ENCODE results near the gene IRF2BP2.

Gene IRF2BP2

DNA sequence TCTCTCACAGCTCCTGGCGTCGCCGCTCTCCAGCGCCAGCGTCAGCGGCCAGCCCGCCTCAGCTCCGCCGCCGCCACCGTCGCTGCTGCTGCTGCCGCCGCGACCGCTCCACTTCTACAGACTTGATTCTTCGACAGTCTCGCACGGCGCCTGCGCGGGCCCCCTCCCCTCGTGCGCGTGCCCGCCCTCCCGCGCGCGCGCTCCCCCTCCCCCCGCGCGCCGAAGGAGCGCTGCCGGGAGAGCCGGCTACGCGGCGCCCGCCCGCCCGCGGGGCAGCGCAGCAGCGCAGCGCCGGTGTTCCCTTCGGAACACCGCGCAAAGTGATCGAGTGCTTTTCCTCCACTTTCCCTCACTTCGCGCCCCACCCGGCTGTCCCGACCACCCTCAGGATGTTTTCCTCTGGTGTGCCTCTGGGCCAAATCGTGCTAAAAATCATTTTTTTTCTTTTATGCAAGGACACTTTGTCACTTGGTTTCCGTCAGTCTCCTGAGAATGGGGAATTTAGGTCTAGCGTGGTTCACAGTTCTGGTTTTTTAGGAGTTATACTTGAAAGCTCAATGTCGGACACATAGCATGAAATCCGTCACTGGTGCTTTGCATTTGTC, at the start of gene IRF2BP2:
TSS of gene IRF2BP2 (minus strand) at position 118 of the 605 bp plus-strand sequence. CDS start 684 bp downstream, outside the sequence.
- TF ChIP-seq CTCF (IDR thresholded peaks at IDR 0.05; ENCODE audit: low read depth, low read length, missing control alignments), result no peak
- no peak for DNase-seq (ENCODE audit: extremely low read depth, low read depth)

DNA sequence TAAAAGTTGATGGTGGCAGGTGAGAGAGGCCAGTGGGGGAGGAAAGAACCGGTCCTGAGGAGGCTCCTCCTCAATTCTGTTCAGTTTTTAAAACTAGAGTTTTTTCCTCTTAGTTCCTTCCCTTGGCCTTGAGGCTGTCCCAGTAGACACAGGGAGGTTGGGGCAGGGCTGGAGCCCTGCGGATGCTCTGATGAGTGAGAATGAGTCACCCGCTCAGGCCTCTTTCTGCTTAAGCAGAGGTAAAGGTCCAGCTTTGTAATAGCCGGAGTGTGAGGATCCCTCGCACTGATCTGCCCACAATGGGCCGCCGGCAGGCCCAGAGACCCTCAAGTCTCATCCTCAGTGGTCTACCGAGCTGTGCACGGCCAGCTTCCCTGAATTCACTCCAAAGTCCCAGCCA, 49.6 kb upstream of the IRF2BP2 start:
- no peak for TF ChIP-seq CTCF (IDR thresholded peaks at IDR 0.05; ENCODE audit: low read depth, low read length, missing control alignments)
- H3K4me3 ChIP-seq (replicated peaks; ENCODE audit: low read depth, low read length), result no peak overlapping the region
- DNase-seq (ENCODE audit: extremely low read depth, low read depth), result peak; percentile 25

More for the DNA sequence above, at the start of gene IRF2BP2:
- H3K4me3 ChIP-seq (replicated peaks; ENCODE audit: low read depth, low read length), result peak within 1 kb of the TSS; percentile 75

DNA sequence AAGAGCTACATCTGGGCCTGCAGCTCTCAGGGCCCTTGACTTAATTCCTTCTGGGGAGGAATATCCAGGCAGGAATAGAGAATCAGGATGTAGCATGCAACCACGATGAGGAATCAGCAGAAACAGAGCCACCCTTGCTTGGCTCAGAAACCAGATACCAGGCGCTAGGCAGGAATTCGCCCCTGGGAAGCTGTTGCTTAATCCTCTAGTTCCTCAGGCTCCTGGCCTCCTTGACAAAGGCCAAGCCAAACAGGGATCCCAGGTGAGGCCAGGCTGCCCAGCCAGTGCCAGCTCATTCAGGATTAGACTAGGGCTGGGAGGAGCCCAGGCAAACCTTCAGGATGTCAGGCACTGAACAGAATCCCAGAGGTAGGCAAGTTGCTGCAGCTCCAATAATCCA, 48.2 kb upstream of the IRF2BP2 start:
- no peak for DNase-seq (ENCODE audit: extremely low read depth, low read depth)
- H3K4me3 ChIP-seq (replicated peaks; ENCODE audit: low read depth, low read length), result no peak overlapping the region
- no peak for TF ChIP-seq CTCF (IDR thresholded peaks at IDR 0.05; ENCODE audit: low read depth, low read length, missing control alignments)

GRCh38 chr1:234656944-234657654, 47.1 kb upstream of the IRF2BP2 start:
- no peak overlapping the region for H3K4me3 ChIP-seq (replicated peaks; ENCODE audit: low read depth, low read length)
- peak; percentile 89 for DNase-seq (ENCODE audit: extremely low read depth, low read depth)
- TF ChIP-seq CTCF (IDR thresholded peaks at IDR 0.05; ENCODE audit: low read depth, low read length, missing control alignments), result no peak

DNA sequence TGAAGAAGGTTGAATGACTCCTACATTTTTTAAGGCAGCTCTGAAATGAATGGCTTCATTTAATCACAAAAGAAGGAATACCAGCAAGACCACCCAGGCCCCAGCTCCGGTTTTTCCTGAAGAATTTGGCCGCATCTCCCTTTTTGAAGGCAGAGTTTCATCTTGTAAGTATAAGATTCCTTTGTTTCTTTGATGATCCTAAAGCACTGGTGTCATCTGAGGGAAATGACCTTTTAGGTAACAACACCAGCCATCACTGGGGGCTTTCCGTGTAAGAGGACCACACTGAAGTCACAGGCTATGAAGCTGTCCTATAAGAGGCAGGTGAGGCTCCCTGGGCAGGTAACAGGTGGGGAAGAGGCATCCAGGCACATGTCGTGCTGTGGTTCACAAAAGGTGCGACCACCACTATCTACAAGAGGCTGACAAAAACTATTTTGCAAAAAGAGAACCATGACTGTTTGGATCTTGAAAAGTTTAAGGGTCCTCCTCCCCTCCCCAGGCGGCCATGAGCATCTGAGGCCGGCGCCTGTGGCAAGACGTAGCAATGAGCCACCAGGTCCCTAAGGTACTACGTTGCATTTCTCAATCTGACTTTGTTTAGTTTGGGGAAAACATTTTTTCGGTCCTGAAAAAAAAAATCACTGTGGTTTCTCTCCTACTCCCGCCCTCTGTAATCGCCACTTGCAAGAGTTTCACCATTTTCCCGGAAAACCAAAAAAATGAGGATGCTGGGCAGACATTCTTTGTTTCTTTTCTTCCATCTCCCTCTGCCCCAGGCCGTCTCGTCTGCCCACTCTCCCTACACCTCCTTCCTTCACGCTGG, 46.3 kb upstream of the IRF2BP2 start:
- DNase-seq (ENCODE audit: extremely low read depth, low read depth), result no peak
- no peak for TF ChIP-seq CTCF (IDR thresholded peaks at IDR 0.05; ENCODE audit: low read depth, low read length, missing control alignments)
- H3K4me3 ChIP-seq (replicated peaks; ENCODE audit: low read depth, low read length), result no peak overlapping the region

DNA sequence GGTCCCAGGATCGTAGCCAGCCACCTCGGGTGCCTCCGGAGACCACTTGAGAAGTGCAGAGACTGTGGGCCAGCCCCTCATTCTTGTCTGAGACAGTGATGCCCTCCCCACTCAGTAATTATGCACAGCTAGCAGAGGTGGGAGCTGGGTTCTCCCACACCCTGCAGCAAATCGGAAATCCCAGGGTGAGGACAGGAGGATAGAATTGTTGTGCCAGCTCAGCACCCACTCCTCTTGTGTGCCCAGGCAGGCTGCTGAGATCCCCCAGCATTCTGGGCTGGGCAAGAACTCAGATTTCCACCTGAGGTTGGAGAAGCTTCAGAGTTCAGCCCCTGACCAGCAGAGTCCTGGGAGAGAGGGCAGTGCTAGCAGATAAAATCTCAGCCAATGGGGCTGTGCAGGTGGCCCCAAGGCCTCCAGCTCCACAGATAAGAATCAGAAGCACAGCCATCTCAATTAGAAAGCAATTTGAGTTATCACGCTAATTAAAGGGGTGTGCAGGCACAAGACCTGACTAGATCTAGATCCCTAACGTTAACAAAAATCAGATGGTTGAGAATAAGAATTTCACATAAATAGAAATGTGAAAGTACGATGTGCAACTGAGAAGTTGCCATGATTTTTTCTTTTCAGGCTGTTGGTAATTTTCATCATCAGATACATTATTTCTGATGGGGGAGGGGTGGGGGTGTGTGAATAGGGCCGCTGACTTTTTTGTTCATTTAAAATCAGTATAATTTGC, 45.5 kb upstream of the IRF2BP2 start:
- no peak for DNase-seq (ENCODE audit: extremely low read depth, low read depth)
- H3K4me3 ChIP-seq (replicated peaks; ENCODE audit: low read depth, low read length), result no peak overlapping the region
- no peak for TF ChIP-seq CTCF (IDR thresholded peaks at IDR 0.05; ENCODE audit: low read depth, low read length, missing control alignments)

Data from HFF-Myc (cell line).